HepG2 (cell line): ENCODE measurements around the gene CLK4. TPM values are rescaled to one million over a fixed set of nuclear protein-coding genes. Genes with fewer than 3 reads are reported as not detected.

Source experiments
- CEBPG ChIP-seq: IDR thresholded peaks from 2 replicates; pipeline ENCODE4 v1.6.1; 2016
- DMAP1 ChIP-seq: IDR thresholded peaks from 2 replicates; pipeline ENCODE4 v1.6.1; 2016
- ELF3 ChIP-seq: IDR thresholded peaks from 2 replicates; pipeline ENCODE4 v1.6.1; 2016; ENCODE audit warnings: missing genetic modification reagents, missing compliant biosample characterization
- HDAC2 ChIP-seq: sonication (generic); formaldehyde crosslinking; IDR thresholded peaks from 2 replicates; pipeline ENCODE4 v1.4.0; 2020; ENCODE audit warnings: missing genetic modification reagents
- HNRNPH1 ChIP-seq: fragments of 200-400 bp; formaldehyde crosslinking; optimal IDR thresholded peaks from 2 replicates; pipeline ENCODE3; 2017; ENCODE audit warnings: mild to moderate bottlenecking, low read depth, low read length
- ISL2 ChIP-seq: sonication (generic); formaldehyde crosslinking; IDR thresholded peaks from 2 replicates; pipeline ENCODE4 v1.5.0; 2020; ENCODE audit warnings: missing genetic modification reagents
- KDM6A ChIP-seq: IDR thresholded peaks from 2 replicates; pipeline ENCODE4 v1.6.1; 2016; ENCODE audit warnings: low read depth
- MAFG ChIP-seq: sonication (generic); formaldehyde crosslinking; IDR thresholded peaks from 2 replicates; pipeline ENCODE4 v1.5.1; 2020; ENCODE audit warnings: mild to moderate bottlenecking, missing genetic modification reagents
- MED1 ChIP-seq: sonication (generic); formaldehyde crosslinking; IDR thresholded peaks from 2 replicates; pipeline ENCODE4 v1.4.0; 2020; ENCODE audit warnings: missing genetic modification reagents
- NCOA2 ChIP-seq: sonication (generic); formaldehyde crosslinking; IDR thresholded peaks from 2 replicates; pipeline ENCODE4 v1.8.0; 2022; ENCODE audit warnings: inconsistent platforms
- NFATC3 ChIP-seq: sonication (generic); formaldehyde crosslinking; IDR thresholded peaks from 2 replicates; pipeline ENCODE4 v1.5.1; 2020; ENCODE audit warnings: mild to moderate bottlenecking, missing genetic modification reagents
- PAF1 ChIP-seq: IDR thresholded peaks from 2 replicates; pipeline ENCODE4 v1.6.1; 2016; ENCODE audit warnings: missing genetic modification reagents, missing compliant biosample characterization
- POLR2A ChIP-seq, 2 experiments: IDR thresholded peaks; 2 replicates each; pipeline ENCODE4 v1.6.1; 2011; ENCODE audit warnings: low read depth in 2 of 2, low read length in 2 of 2, mild to moderate bottlenecking in 1 of 2, moderate library complexity in 1 of 2; ENCODE audit not compliant: insufficient read depth in 1 of 2
- SKI ChIP-seq: fragments of 450-650 bp; IDR thresholded peaks from one replicate; pipeline ENCODE4 v1.6.1; 2018; ENCODE audit warnings: mild to moderate bottlenecking; ENCODE audit not compliant: partially characterized antibody
- SMAD3 ChIP-seq: sonication (generic); formaldehyde crosslinking; IDR thresholded peaks from 2 replicates; pipeline ENCODE4 v1.4.0; 2020; ENCODE audit warnings: missing genetic modification reagents
- TEAD3 ChIP-seq: optimal IDR thresholded peaks from 2 replicates; pipeline ENCODE3; 2016; ENCODE audit warnings: borderline replicate concordance
- THAP11 ChIP-seq: IDR thresholded peaks from 2 replicates; pipeline ENCODE4 v1.6.1; 2016; ENCODE audit warnings: missing biosample characterization, missing genetic modification reagents
- ZNF136 ChIP-seq: sonication (generic); formaldehyde crosslinking; IDR thresholded peaks from 2 replicates; pipeline ENCODE4 v1.8.1; 2022; ENCODE audit warnings: low read depth, mild to moderate bottlenecking, moderate library complexity, missing genetic modification reagents
- ZNF263 ChIP-seq: sonication (generic); formaldehyde crosslinking; IDR thresholded peaks from 2 replicates; pipeline ENCODE4 v1.4.0; 2020; ENCODE audit warnings: missing genetic modification reagents
- ZNF331 ChIP-seq: sonication (generic); formaldehyde crosslinking; IDR thresholded peaks from 2 replicates; pipeline ENCODE4 v1.4.0; 2020; ENCODE audit warnings: missing genetic modification reagents
- ZNF496 ChIP-seq: sonication (generic); formaldehyde crosslinking; IDR thresholded peaks from 2 replicates; pipeline ENCODE4 v1.8.1; 2023; ENCODE audit warnings: mild to moderate bottlenecking, moderate library complexity, missing genetic modification reagents; ENCODE audit not compliant: insufficient replicate concordance
- ZSCAN9 ChIP-seq: IDR thresholded peaks from 2 replicates; pipeline ENCODE4 v1.6.1; 2016; ENCODE audit warnings: borderline replicate concordance
- polyA plus RNA-seq, 8 experiments: library from polyadenylated mRNA; depleted of rRNA in 3 of 8; stranded (reverse) in 7 of 8; unstranded in 1 of 8; fragments of >200 nt; fragmentation: Illumina TruSeq in 4 of 8; extraction: Trizol in 4 of 8; gene quantifications; 2 replicates each; pipeline versions ENCODE4 v1.2.1 to v1.2.3, GENCODE V29; 2011 to 2016; ENCODE audit warnings: low read depth in 4 of 8, missing spikeins in 1 of 8, mixed read lengths in 1 of 8; ENCODE audit not compliant: insufficient read depth in 1 of 8
- total RNA-seq, 5 experiments: library from RNA; depleted of rRNA; stranded (reverse); fragments of >200 nt; fragmentation: Illumina TruSeq; extraction: Trizol; gene quantifications; 2 replicates each; pipeline ENCODE4 v1.2.3, GENCODE V29; 2016; ENCODE audit warnings: low read depth in 1 of 5
- TF ChIP-seq, protein P1 (sequence below), 2 experiments: sonication (generic) in 1 of 2; formaldehyde crosslinking in 1 of 2; IDR thresholded peaks; 2 replicates each; pipeline versions ENCODE4 v1.4.0 to v1.6.1; 2018 to 2020; ENCODE audit warnings: missing genetic modification reagents in 2 of 2, borderline replicate concordance in 1 of 2, low read depth in 1 of 2, mild to moderate bottlenecking in 1 of 2, missing biosample characterization in 1 of 2
- TF ChIP-seq, protein P2 (sequence below): sonication (generic); formaldehyde crosslinking; IDR thresholded peaks from 2 replicates; pipeline ENCODE4 v1.4.0; 2020; ENCODE audit warnings: missing genetic modification reagents
- TF ChIP-seq, protein P3 (sequence below): sonication (generic); IDR thresholded peaks from 2 replicates; pipeline ENCODE4 v1.6.1; 2016; ENCODE audit warnings: low read depth, borderline replicate concordance
- TF ChIP-seq, protein P4 (sequence below): sonication (generic); formaldehyde crosslinking; IDR thresholded peaks from 2 replicates; pipeline ENCODE4 v1.5.1; 2020; ENCODE audit warnings: missing genetic modification reagents, mild to moderate bottlenecking, borderline replicate concordance
- TF ChIP-seq, protein P5 (sequence below): sonication (generic); formaldehyde crosslinking; IDR thresholded peaks from 2 replicates; pipeline ENCODE4 v1.4.0; 2020; ENCODE audit warnings: missing genetic modification reagents

The CLK4 gene
- total and polyA plus RNA-seq, 2 of the 13 experiments (the other 11 are each of a cell fraction or from before 2014, with no cell fraction given) = 17.7 to 18.4 TPM

DNA sequence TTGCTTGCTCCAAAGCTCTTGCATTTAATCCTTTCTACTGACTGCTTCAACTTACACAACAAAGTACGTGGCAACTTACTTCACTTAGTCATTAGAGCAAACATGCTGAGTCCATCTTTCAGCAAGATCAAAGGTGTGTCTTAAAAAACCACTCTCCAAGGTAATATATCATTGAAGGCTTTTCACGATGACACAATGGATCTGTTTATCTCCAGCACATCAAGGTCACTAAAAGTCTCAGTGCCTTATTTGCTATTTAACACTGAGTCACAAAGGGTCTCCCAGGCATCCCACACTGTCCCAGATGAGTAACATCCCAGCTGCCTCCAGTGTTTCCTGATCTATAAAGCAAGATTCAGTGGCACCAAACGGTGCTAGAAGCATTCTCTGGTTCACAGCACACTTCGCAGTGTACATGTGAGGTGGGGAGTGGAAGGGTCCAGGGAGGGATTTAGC lies 3.7 kb upstream of the CLK4 start (continued):
- TF ChIP-seq SMAD3 (CRISPR knock-in tag) (0 out of 2 replicates have a peak, but pooled peaks have one; percentile 30), ZNF136 (CRISPR knock-in tag) (no peak), TEAD3 (peak; percentile 61), NFATC3 (CRISPR knock-in tag) (no peak), POLR2A (IDR thresholded peaks at IDR 0.05; ENCODE audit: insufficient read depth in 1 of 2, low read depth in 2 of 2, low read length in 2 of 2) (peak in 1 of 2 experiments; percentile 39; a peak in 1 of 4 replicates), ZSCAN9 (CRISPR knock-in tag) (0 out of 2 replicates have a peak, but pooled peaks have one; percentile 38), NCOA2 (CRISPR knock-in tag) (peak; percentile 91), HNRNPH1 (no peak), HDAC2 (CRISPR knock-in tag) (peak; percentile 59), MED1 (CRISPR knock-in tag) (peak; percentile 70), CEBPG (peak; percentile 85), MAFG (CRISPR knock-in tag) (peak; percentile 72; the same call in 1 of the 2 replicates), PAF1 (CRISPR knock-in tag) (no peak), ELF3 (CRISPR knock-in tag) (peak; percentile 57), DMAP1 (CRISPR knock-in tag) (peak; percentile 82), SKI (peak; percentile 35), ZNF496 (CRISPR knock-in tag) (no peak), KDM6A (CRISPR knock-in tag) (peak; percentile 56; the same call in 1 of the 2 replicates), ZNF331 (CRISPR knock-in tag) (peak; percentile 63; the same call in 1 of the 2 replicates), THAP11 (peak; percentile 65), ZNF263 (no peak), ISL2 (peak; percentile 89)
- TF ChIP-seq, protein P1, sequence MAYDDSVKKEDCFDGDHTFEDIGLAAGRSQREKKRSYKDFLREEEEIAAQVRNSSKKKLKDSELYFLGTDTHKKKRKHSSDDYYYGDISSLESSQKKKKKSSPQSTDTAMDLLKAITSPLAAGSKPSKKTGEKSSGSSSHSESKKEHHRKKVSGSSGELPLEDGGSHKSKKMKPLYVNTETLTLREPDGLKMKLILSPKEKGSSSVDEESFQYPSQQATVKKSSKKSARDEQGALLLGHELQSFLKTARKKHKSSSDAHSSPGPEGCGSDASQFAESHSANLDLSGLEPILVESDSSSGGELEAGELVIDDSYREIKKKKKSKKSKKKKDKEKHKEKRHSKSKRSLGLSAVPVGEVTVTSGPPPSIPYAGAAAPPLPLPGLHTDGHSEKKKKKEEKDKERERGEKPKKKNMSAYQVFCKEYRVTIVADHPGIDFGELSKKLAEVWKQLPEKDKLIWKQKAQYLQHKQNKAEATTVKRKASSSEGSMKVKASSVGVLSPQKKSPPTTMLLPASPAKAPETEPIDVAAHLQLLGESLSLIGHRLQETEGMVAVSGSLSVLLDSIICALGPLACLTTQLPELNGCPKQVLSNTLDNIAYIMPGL (CRISPR knock-in tag; IDR thresholded peaks at IDR 0.05; ENCODE audit: borderline replicate concordance in 1 of 2, low read depth in 1 of 2) = peak; percentile 25 to 41; a peak in 2 of 4 replicates
- TF ChIP-seq, protein P2, sequence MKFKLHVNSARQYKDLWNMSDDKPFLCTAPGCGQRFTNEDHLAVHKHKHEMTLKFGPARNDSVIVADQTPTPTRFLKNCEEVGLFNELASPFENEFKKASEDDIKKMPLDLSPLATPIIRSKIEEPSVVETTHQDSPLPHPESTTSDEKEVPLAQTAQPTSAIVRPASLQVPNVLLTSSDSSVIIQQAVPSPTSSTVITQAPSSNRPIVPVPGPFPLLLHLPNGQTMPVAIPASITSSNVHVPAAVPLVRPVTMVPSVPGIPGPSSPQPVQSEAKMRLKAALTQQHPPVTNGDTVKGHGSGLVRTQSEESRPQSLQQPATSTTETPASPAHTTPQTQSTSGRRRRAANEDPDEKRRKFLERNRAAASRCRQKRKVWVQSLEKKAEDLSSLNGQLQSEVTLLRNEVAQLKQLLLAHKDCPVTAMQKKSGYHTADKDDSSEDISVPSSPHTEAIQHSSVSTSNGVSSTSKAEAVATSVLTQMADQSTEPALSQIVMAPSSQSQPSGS (CRISPR knock-in tag) = 0 out of 2 replicates have a peak, but pooled peaks have one; percentile 30
- TF ChIP-seq, protein P3, sequence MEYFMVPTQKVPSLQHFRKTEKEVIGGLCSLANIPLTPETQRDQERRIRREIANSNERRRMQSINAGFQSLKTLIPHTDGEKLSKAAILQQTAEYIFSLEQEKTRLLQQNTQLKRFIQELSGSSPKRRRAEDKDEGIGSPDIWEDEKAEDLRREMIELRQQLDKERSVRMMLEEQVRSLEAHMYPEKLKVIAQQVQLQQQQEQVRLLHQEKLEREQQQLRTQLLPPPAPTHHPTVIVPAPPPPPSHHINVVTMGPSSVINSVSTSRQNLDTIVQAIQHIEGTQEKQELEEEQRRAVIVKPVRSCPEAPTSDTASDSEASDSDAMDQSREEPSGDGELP = peak; percentile 61; the same call in 1 of the 2 replicates
- TF ChIP-seq, protein P4, sequence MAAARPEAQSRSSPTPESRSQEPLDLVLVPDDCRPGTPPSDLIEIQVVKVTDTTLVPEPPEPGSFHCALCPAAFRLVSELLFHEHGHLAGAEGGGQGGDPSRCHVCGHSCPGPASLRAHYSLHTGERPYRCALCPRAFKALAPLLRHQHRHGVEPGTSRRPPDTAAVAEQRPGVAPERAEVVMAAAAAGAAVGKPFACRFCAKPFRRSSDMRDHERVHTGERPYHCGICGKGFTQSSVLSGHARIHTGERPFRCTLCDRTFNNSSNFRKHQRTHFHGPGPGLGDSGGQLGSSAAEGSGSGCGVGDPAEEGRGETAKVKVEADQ (CRISPR knock-in tag) = no peak
- TF ChIP-seq, protein P5, sequence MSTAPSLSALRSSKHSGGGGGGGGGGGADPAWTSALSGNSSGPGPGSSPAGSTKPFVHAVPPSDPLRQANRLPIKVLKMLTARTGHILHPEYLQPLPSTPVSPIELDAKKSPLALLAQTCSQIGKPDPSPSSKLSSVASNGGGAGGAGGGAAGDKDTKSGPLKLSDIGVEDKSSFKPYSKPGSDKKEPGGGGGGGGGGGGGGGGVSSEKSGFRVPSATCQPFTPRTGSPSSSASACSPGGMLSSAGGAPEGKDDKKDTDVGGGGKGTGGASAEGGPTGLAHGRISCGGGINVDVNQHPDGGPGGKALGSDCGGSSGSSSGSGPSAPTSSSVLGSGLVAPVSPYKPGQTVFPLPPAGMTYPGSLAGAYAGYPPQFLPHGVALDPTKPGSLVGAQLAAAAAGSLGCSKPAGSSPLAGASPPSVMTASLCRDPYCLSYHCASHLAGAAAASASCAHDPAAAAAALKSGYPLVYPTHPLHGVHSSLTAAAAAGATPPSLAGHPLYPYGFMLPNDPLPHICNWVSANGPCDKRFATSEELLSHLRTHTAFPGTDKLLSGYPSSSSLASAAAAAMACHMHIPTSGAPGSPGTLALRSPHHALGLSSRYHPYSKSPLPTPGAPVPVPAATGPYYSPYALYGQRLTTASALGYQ (CRISPR knock-in tag) = 0 out of 2 replicates have a peak, but pooled peaks have one; percentile 74
